HG02763 (cell line): ENCODE data around the gene SNAI1.
"Not testable (repeated sequence)": the region's sequence is repeated elsewhere in the genome, so short reads cannot be mapped to it uniquely, and the experiment has no call there.

ENCODE experiments used
- ATAC-seq: cut with Tn5 transposase; IDR thresholded peaks from one replicate; pipeline ENCODE4 v1.9.1; 2021; ENCODE audit warnings: mild to moderate bottlenecking, moderate library complexity; ENCODE audit not compliant: unreplicated experiment

Gene SNAI1

GRCh38 chr20:49961413-49961812 lies 21.4 kb upstream of the SNAI1 start:
- ATAC-seq = no peak

- no peak for ATAC-seq
These were observed 17.6 kb upstream of the SNAI1 start for GRCh38 chr20:49964964-49965780.

- no peak for ATAC-seq
These were observed 16.9 kb upstream of the SNAI1 start for GRCh38 chr20:49965781-49966305.

GRCh38 chr20:49966861-49967260 lies 15.9 kb upstream of the SNAI1 start:
- no peak for ATAC-seq

GRCh38 chr20:49969234-49969633 lies 13.5 kb upstream of the SNAI1 start:
- ATAC-seq = no peak

GRCh38 chr20:49969946-49970345 lies 12.8 kb upstream of the SNAI1 start:
- ATAC-seq = no peak

GRCh38 chr20:49970498-49970897 lies 12.3 kb upstream of the SNAI1 start:
- no peak for ATAC-seq

- no peak for ATAC-seq
These were observed 8.8 kb upstream of the SNAI1 start for GRCh38 chr20:49973981-49974380.

GRCh38 chr20:49976542-49976941 lies 6.2 kb upstream of the SNAI1 start:
- no peak for ATAC-seq

GRCh38 chr20:49977740-49978139 lies 5.0 kb upstream of the SNAI1 start:
- ATAC-seq = not testable (repeated sequence)

- ATAC-seq = no peak
These were observed 4.1 kb upstream of the SNAI1 start for GRCh38 chr20:49978685-49979029.

GRCh38 chr20:49979030-49979832 lies 3.5 kb upstream of the SNAI1 start:
- ATAC-seq = no peak

- ATAC-seq = no peak
These were observed 2.4 kb upstream of the SNAI1 start for GRCh38 chr20:49980140-49981008.

- ATAC-seq = no peak
These were observed 1.3 kb upstream of the SNAI1 start for GRCh38 chr20:49981218-49982071.

GRCh38 chr20:49982072-49982345 lies 771 bp upstream of the SNAI1 start:
- ATAC-seq = no peak

GRCh38 chr20:49983123-49983847 lies 505 bp downstream of the SNAI1 start:
- ATAC-seq = no peak

GRCh38 chr20:49983848-49984408 lies 1.1 kb downstream of the SNAI1 start:
- ATAC-seq = no peak

GRCh38 chr20:49984426-49985153 lies 1.8 kb downstream of the SNAI1 start:
- ATAC-seq = no peak

GRCh38 chr20:49985157-49985556 lies 2.4 kb downstream of the SNAI1 start:
- no peak for ATAC-seq
